ENCODE results near the gene ACSM5.

ACSM5 gene, protein sequence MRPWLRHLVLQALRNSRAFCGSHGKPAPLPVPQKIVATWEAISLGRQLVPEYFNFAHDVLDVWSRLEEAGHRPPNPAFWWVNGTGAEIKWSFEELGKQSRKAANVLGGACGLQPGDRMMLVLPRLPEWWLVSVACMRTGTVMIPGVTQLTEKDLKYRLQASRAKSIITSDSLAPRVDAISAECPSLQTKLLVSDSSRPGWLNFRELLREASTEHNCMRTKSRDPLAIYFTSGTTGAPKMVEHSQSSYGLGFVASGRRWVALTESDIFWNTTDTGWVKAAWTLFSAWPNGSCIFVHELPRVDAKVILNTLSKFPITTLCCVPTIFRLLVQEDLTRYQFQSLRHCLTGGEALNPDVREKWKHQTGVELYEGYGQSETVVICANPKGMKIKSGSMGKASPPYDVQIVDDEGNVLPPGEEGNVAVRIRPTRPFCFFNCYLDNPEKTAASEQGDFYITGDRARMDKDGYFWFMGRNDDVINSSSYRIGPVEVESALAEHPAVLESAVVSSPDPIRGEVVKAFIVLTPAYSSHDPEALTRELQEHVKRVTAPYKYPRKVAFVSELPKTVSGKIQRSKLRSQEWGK

GRCh38 chr16:20409398-20410120, at the start of gene ACSM5:
TSS of gene ACSM5 (plus strand) at chr16:20409534. CDS start at chr16:20411485, 1,951 bp downstream.
- DNase-seq, result peak; percentile 24

DNA sequence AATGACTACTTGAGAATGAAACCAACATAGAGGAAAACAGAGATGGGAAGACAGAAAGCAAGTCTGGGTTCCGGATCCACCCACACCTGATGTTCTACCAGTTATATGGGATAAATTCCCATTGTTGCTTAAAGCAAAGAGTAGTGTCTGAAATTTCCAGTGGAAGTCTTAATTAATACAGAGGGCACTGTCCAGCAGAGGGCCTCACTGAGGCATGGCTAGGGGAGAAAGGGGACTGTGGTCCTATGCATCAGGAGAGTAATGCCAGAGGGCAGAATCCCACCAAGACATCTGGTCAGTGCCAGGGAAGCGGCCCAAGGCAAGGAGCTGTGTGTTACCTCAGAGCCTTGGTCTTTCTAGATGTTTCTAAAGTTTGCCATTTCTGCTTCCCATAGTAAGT, 49.3 kb upstream of the ACSM5 start:
- DNase-seq, result no peak

- no peak for DNase-seq
These were observed 46.1 kb upstream of the ACSM5 start for GRCh38 chr16:20363191-20363590.

DNA sequence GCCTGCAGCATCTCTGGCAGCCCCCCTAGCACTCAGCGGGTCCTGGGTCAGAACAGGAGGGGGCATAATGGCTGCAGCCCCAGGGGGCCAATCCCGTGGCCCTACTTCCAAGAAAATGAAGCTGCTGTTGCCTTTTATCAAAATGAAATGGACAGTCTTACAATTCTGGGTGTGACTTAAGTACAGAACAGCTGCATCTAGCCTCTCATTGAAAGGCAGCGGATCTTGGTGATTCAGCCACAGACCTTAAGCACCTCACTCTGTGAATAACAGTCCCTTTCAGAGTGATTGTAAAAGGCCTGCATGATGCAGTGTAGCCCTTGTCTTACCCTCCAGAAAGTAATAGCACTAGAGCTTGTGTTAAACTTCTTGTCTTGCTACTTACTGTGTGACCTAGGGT, 45.3 kb upstream of the ACSM5 start:
- DNase-seq, result no peak

DNA sequence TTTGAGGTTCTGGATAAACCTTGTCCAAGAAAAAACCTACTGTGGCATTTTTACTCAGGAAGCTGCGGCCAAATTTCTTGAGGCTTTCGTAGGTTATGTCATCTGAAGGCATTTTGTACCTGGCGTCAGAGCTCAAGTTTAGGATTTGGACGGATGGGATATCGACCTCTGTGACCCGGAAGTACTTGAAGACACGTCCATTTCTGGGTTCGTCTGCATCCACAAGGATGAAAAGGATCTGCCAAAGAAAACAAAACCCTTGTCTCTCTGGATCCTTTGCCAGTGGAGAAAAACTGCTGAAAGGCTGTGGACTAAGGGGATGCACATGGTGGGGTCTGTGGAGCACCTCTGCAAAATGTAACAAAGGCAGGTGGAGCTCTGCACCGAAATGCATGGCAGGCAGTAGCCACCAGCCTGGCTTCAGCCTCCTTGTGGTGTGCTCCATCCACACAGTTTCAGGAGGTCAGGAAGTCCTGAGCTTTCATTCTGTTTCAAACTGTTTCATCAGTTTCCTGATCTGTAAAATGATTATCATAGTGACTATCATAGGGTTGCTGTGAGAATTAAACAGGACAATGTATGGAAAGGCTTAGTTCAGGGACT, 39.8 kb upstream of the ACSM5 start:
- no peak for DNase-seq

DNA sequence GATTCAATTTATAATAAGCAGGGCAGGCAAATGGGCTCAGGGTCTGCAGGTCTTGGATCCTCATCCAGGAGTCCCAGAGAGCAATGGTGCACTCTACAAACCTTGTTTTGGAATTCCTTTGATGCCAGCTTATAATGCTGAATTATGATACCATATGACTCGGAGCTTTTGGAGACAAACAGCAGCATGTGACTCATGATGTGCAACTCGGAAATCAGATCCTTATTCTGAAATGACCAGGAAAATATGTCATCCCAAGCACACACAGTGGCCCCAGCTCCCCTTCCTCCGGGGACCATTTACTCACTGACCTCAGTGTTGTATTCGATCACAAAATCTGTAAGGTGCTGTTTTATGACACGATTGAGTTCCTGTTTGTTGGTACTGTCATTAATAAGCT, 36.6 kb upstream of the ACSM5 start:
- DNase-seq, result no peak

DNA sequence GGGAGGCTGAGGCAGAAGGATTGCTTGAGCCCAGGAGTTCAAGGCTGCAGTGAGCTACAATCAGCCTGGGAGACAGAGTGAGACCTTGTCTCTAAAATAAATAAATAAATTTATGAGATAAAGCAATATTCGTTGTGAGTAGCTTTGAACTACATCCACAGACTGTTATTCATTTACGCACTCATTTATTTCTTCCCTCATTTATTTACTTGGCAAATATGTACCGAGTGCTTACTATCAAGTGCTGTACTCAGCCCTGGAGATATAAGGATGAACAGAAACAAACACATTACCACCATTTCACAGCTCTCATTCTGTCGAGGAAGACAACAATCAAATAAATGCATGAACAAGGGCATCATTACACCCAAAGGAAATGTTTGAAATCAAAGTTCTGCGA, 32.2 kb upstream of the ACSM5 start:
- DNase-seq, result no peak

GRCh38 chr16:20380782-20381181, 28.6 kb upstream of the ACSM5 start:
- no peak for DNase-seq

GRCh38 chr16:20382202-20382948, 27.0 kb upstream of the ACSM5 start:
- no peak for DNase-seq

GRCh38 chr16:20383106-20384029, 26.0 kb upstream of the ACSM5 start:
- DNase-seq, result peak; percentile 83

DNA sequence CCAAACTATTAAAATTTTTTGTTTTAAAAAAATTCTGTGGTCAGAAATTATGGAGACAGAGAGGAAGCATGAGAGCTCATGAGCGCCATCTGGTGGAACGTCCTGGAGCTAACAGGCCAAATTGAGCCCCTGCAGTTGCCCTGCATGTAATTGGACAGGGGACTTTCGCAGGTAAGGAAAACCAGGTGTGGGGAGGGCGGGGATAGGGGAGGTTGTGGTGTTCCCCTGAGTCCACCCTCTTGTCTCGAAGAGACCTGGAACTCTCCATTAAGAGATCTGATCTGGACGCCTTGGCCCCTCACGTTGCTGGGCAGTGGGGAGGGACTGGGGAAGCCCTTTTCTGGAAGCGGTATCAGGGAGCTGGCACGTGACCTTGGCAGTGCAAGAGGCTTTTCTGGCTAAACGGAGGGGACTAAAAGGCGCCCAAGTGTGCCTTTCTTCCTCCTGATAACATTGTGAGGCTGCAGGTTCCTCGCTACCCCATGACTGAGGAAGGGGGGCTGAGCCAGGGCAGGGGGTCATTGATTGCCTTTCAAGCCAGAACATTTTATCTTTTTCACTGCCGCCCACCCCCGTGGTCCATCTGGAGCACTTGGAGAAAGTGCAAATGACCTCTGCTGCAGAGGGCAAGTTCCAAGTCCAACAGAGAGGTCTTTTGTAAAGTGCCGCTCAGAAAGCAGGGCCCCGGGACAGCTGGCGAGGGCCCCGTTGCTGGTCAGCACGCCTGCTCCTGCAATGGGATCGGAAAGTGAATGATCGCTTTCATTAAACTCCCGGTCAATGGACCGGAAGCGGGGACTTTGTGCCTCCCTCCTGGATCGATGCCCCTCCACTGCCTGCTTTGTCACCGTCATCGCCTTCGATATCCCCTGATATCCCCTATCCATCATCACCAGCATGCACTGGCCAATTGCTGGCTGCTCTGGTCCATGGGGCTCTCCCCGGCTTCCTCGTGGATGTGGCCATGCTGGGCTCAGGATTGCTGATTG, 23.2 kb upstream of the ACSM5 start:
- peak; percentile 62 for DNase-seq

GRCh38 chr16:20387978-20388377, 21.4 kb upstream of the ACSM5 start:
- no peak for DNase-seq

DNA sequence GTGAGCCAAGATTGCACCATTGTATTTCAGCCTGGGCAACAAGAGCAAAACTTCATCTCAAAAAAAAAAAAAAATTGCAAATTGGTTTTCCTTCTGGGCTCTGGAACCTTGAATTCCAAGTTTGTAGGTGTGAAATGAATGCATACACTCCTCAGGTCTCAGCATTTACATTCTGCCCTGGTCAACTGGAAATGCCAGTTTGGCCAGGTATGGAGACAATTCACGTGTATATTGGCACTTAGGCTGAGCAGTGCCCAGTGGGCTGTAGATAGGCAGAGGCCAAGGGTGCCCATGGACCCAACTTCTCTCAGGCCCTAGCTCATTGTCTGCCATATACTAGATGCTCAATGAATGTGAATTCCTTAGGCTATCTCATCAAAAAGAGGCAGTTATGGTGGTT, 20.5 kb upstream of the ACSM5 start:
- DNase-seq, result no peak

- no peak for DNase-seq
These were observed 18.3 kb upstream of the ACSM5 start for GRCh38 chr16:20391045-20391444.

DNA sequence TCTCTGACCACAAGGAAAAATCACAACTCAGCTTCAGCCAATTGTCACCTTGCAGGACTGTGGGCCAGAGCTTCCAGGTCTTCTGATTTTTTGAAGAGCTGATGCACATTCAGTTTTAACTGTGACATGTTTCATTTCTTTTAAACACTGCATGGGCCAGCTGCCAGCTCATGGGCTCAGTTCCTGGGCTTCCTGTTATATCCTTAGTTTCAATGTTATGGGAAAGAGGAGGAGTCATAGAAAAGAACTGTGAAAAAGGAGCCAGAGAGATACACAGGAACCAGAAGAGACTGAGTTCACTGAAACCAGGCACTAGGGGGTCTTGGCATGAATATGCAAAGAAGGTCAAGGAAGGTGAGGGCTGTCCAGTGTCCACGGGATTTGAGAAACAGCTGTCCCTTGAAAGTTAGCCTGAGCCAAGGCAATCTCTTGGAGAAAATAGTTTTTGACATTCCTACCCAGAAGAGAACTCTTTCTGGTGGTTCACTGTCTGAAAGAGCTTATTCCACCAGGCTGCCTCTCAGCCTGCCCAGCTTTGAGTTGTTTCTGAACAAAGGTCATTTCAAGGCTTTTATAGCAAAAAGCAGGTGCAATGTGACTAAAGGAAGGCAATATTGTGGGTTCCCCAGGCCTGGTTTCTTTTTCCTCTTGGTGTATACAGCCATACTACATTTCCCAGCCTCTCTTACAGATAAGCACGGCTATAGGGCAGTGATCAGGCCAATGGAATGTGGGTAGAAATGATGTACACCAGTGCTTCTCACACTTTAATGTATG, 15.3 kb upstream of the ACSM5 start:
- no peak for DNase-seq

DNA sequence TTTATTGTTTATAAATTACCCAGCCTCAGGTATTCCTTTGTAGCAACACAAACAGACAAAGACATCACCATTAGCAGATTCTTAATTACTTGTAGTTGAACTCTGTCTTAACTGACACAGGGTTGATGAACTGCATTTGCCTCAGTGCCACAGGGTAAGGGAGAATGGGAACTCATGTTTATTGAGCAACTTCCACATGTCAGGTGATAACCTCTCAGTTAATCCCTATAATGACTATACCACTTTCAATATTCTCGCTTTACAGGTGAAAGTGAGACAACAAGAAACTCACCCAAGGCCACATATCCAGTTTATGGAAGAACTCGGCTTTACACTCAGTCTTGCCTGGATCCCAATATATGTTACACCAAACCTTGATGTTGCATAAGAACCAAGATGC, 13.4 kb upstream of the ACSM5 start:
- DNase-seq, result no peak

DNA sequence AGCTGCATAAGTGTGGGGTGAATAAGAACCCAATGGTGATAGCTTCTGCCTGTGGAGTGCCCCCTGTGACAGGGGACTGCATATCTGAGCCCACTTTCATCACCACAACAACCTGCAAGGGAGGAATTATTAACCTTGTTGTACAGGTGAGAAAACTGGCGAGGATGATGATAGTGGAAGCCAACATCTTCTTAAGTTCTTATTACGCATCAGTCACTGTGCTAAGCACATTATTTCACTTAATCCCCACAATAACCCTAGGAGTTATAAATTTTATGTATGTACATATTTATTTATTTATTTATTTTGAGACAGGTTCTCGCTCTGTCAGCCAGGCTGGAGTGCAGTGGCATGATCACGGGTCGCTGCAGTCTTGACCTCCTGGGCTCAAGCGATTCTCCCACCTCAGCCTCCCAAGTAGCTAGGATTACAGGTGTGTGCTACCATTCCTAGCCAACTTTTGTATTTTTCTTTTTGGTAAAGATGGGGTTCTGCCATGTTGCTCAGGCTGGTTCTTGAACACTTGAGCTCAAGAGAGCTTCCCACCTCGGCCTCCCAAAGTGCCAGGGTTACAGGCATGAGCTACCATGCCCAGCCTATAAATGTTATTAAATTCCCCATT, 12.4 kb upstream of the ACSM5 start:
- DNase-seq, result no peak

- no peak for DNase-seq
These were observed 11.8 kb upstream of the ACSM5 start for GRCh38 chr16:20397468-20398074.

DNA sequence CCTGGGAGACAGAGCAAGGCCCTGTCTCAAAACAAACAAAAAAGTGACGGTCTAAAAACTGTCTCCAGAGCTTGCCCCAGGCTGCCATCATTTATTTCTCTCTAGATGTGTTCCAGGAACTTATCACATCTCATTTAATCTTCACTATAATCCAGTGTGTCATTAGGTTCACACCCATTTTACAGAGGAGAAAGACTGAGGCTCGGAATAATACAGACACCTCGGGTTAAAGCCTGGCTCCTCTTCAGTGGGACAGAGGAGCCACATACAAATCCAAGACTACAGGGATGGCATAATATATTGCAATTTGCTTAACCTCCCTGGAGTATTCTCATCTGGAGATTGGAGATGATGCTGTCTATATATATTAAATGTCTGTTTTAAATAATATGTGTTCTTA, 10.7 kb upstream of the ACSM5 start:
- DNase-seq, result no peak
